ENCODE results near the gene RALGAPB. TPM values are rescaled to one million over a fixed set of nuclear protein-coding genes. Genes with fewer than 3 reads are reported as not detected.
"Not testable (repeated sequence)": the region's sequence is repeated elsewhere in the genome, so short reads cannot be mapped to it uniquely, and the experiment has no call there.

The RALGAPB gene
- total and polyA plus RNA-seq, 7 donors = 7.5 to 27.3 (median 18.6) TPM

- Histone ChIP-seq H3K4me3 (no peak overlapping the region), H3K27ac (no peak overlapping the region), H3K4me1 (peaks cover 9% of the 10 kb centered on the region), H3K36me3 (ENCODE audit: insufficient read depth in 1 of 2, low read depth in 1 of 2) (peaks cover 17 to 99% of the 10 kb centered on the region in 2 donors), H3K27me3 (ENCODE audit: insufficient read depth in 3 of 3, low read length in 2 of 3) (no peaks in the 10 kb centered on the region), H3K9me3 (no peaks in the 10 kb centered on the region)
- intact Hi-C loops (cut with DNase I) = no loop called here
- ATAC-seq = no peak
- DNase-seq = no peak
- TF ChIP-seq CTCF (IDR thresholded peaks at IDR 0.05) = no peak
- 60 to 79% (median 65%) methylated on average over 5 of the region's 5 CpGs for WGBS, 3 donors
Observed at GRCh38 chr20:38427655-38428023, 45.0 kb upstream of the RALGAPB start.

GRCh38 chr20:38428800-38429199, 43.8 kb upstream of the RALGAPB start:
- intact Hi-C loops (cut with DNase I) = no loop called here
- DNase-seq = no peak
- Histone ChIP-seq H3K36me3 (ENCODE audit: insufficient read depth in 1 of 2, low read depth in 1 of 2) (peaks cover 17 to 99% of the 10 kb centered on the region in 2 donors), H3K9me3 (no peaks in the 10 kb centered on the region), H3K27me3 (ENCODE audit: insufficient read depth in 3 of 3, low read length in 2 of 3) (no peaks in the 10 kb centered on the region), H3K27ac (no peak overlapping the region), H3K4me3 (no peak overlapping the region), H3K4me1 (peaks cover 13% of the 10 kb centered on the region)
- ATAC-seq = no peak
- WGBS, 3 donors = 81 to 92% (median 90%) methylated on average over 3 of the region's 3 CpGs
- TF ChIP-seq CTCF (IDR thresholded peaks at IDR 0.05) = no peak

GRCh38 chr20:38429301-38429700, 43.3 kb upstream of the RALGAPB start:
- DNase-seq = no peak
- WGBS, 3 donors = 76 to 93% (median 81%) methylated on average over 3 of the region's 3 CpGs
- Histone ChIP-seq H3K27ac (no peak overlapping the region), H3K4me3 (no peak overlapping the region), H3K27me3 (ENCODE audit: insufficient read depth in 3 of 3, low read length in 2 of 3) (no peaks in the 10 kb centered on the region), H3K36me3 (ENCODE audit: insufficient read depth in 1 of 2, low read depth in 1 of 2) (peaks cover 17 to 97% of the 10 kb centered on the region in 2 donors), H3K9me3 (no peaks in the 10 kb centered on the region), H3K4me1 (peaks cover 18% of the 10 kb centered on the region)
- no peak for ATAC-seq
- intact Hi-C loops (cut with DNase I) = no loop called here
- no peak for TF ChIP-seq CTCF (IDR thresholded peaks at IDR 0.05)

GRCh38 chr20:38430679-38431325, 41.8 kb upstream of the RALGAPB start:
- H3K27me3 ChIP-seq (ENCODE audit: insufficient read depth in 3 of 3, low read length in 2 of 3) = no peaks in the 10 kb centered on the region
- no peak overlapping the region for H3K4me3 ChIP-seq
- peaks cover 17% of the 10 kb centered on the region for H3K4me1 ChIP-seq
- 72 to 80% (median 77%) methylated on average over 8 of the region's 8 CpGs for WGBS, 3 donors
- H3K27ac ChIP-seq = no peak overlapping the region
- intact Hi-C loops (cut with DNase I) = no loop called here
- no peak for DNase-seq
- H3K36me3 ChIP-seq (ENCODE audit: insufficient read depth in 1 of 2, low read depth in 1 of 2) = peaks cover 8 to 82% of the 10 kb centered on the region in 2 donors
- ATAC-seq = peak in 1 of 4 donors; percentile 23
- TF ChIP-seq CTCF (IDR thresholded peaks at IDR 0.05) = no peak
- no peaks in the 10 kb centered on the region for H3K9me3 ChIP-seq

GRCh38 chr20:38432292-38432691, 40.4 kb upstream of the RALGAPB start:
- Histone ChIP-seq H3K27ac (no peak overlapping the region), H3K36me3 (ENCODE audit: insufficient read depth in 1 of 2, low read depth in 1 of 2) (peaks cover 8 to 69% of the 10 kb centered on the region in 2 donors), H3K4me3 (no peak overlapping the region), H3K9me3 (no peaks in the 10 kb centered on the region), H3K4me1 (peaks cover 9% of the 10 kb centered on the region), H3K27me3 (ENCODE audit: insufficient read depth in 3 of 3, low read length in 2 of 3) (no peaks in the 10 kb centered on the region)
- intact Hi-C loops (cut with DNase I) = no loop called here
- ATAC-seq = no peak
- 93 to 96% (median 94%) methylated on average over 6 of the region's 6 CpGs for WGBS, 3 donors
- TF ChIP-seq CTCF (IDR thresholded peaks at IDR 0.05) = no peak
- no peak for DNase-seq

- H3K9me3 ChIP-seq; intact Hi-C loops (cut with DNase I): not testable (repeated sequence)
Observed at GRCh38 chr20:38432870-38433269, 39.8 kb upstream of the RALGAPB start.

More at GRCh38 chr20:38432870-38433269, 39.8 kb upstream of the RALGAPB start:
- H3K4me1 ChIP-seq; H3K27ac ChIP-seq; ATAC-seq; H3K27me3 ChIP-seq (ENCODE audit: insufficient read depth in 3 of 3, low read length in 2 of 3); H3K4me3 ChIP-seq; DNase-seq: not testable (repeated sequence)
- H3K36me3 ChIP-seq (ENCODE audit: insufficient read depth in 1 of 2, low read depth in 1 of 2) = peaks cover 8 to 63% of the 10 kb centered on the region in 2 donors
- 90 to 93% (median 91%) methylated on average over 5 of the region's 5 CpGs for WGBS, 3 donors

Data from psoas muscle (tissue), 8 donors.